Keratinocyte (primary cell): ENCODE results near the gene HDAC7. TPM values are rescaled to one million over a fixed set of nuclear protein-coding genes. Genes with fewer than 3 reads are reported as not detected.

ENCODE experiments used
- DNase-seq: peaks from one replicate; pipeline ENCODE4 v3.0.0-alpha.2; 2011; ENCODE audit warnings: low read depth, missing footprints, low spot score
- FAIRE-seq: peaks from 2 replicates; lab custom pipeline; 2011; peaks lifted over from hg19 to GRCh38; lab: Jason Lieb, UNC
- H2AFZ ChIP-seq: 2 replicates; pipeline ENCODE4 v1.6.0; 2012; ENCODE audit warnings: low read length, control low read depth, inconsistent platforms; ENCODE audit not compliant: control insufficient read depth
- H3K27ac ChIP-seq: 2 replicates; pipeline ENCODE4 v1.5.1; 2011; ENCODE audit warnings: low read length; ENCODE audit not compliant: control insufficient read depth, insufficient read depth
- H3K27me3 ChIP-seq: 3 replicates; pipeline ENCODE4 v1.6.0; 2011; ENCODE audit warnings: low read length; ENCODE audit not compliant: control insufficient read depth, insufficient read depth; ENCODE audit errors: extremely low read depth
- H3K36me3 ChIP-seq, 2 experiments: 2 replicates in 1 of 2; 3 replicates in 1 of 2; pipeline ENCODE4 v1.5.1; 2011; ENCODE audit warnings: low read length in 2 of 2, mild to moderate bottlenecking in 1 of 2; ENCODE audit not compliant: control insufficient read depth in 2 of 2, insufficient read depth in 2 of 2; ENCODE audit errors: extremely low read depth in 1 of 2
- H3K4me1 ChIP-seq: 3 replicates; pipeline ENCODE4 v1.5.1; 2011; ENCODE audit warnings: low read length; ENCODE audit not compliant: control insufficient read depth, insufficient read depth; ENCODE audit errors: extremely low read depth
- H3K4me2 ChIP-seq: 3 replicates; pipeline ENCODE4 v1.6.0; 2011; ENCODE audit warnings: low read depth, low read length; ENCODE audit not compliant: control insufficient read depth, insufficient read depth; ENCODE audit errors: extremely low read depth
- H3K4me3 ChIP-seq, 3 experiments: fragments of 200-600 bp in 1 of 3; sonication (generic) in 1 of 3; 2 replicates in 2 of 3; 3 replicates in 1 of 3; pipeline ENCODE4 v1.5.1; 2011 to 2016; ENCODE audit warnings: low read length in 3 of 3, mild to moderate bottlenecking in 3 of 3, control low read depth in 2 of 3, inconsistent platforms in 1 of 3, low read depth in 1 of 3, mixed read lengths in 1 of 3, mixed run types in 1 of 3, moderate library complexity in 1 of 3; ENCODE audit not compliant: control insufficient read depth in 2 of 3, insufficient read depth in 2 of 3; ENCODE audit errors: extremely low read depth in 1 of 3
- H3K79me2 ChIP-seq: 2 replicates; pipeline ENCODE4 v1.6.0; 2012; ENCODE audit warnings: low read length; ENCODE audit not compliant: control insufficient read depth, insufficient read depth
- H3K9ac ChIP-seq: 3 replicates; pipeline ENCODE4 v1.6.0; 2011; ENCODE audit warnings: low read length; ENCODE audit not compliant: control insufficient read depth, insufficient read depth; ENCODE audit errors: extremely low read depth
- H3K9me1 ChIP-seq: 3 replicates; pipeline ENCODE4 v1.6.0; 2011; ENCODE audit warnings: low read length; ENCODE audit not compliant: control insufficient read depth, insufficient read depth; ENCODE audit errors: extremely low read depth
- H3K9me3 ChIP-seq: 2 replicates; pipeline ENCODE4 v1.5.1; 2012; ENCODE audit warnings: low read depth, low read length; ENCODE audit not compliant: control insufficient read depth
- H4K20me1 ChIP-seq: 3 replicates; pipeline ENCODE4 v1.6.0; 2011; ENCODE audit warnings: low read length; ENCODE audit not compliant: control insufficient read depth, insufficient read depth; ENCODE audit errors: extremely low read depth
- CTCF ChIP-seq, 3 experiments: IDR thresholded peaks in 1 of 3; conservative IDR thresholded peaks in 1 of 3; optimal IDR thresholded peaks in 1 of 3; 2 replicates in 2 of 3; 3 replicates in 1 of 3; pipeline versions ENCODE3 to v1.5.1; 2011; ENCODE audit warnings: low read length in 3 of 3, mild to moderate bottlenecking in 3 of 3, moderate library complexity in 2 of 3, control low read depth in 1 of 3, inconsistent platforms in 1 of 3; ENCODE audit not compliant: insufficient read depth in 2 of 3; ENCODE audit errors: extremely low read depth in 1 of 3
- EZH2 ChIP-seq: IDR thresholded peaks from one replicate; pipeline ENCODE4 v1.6.1; 2012; ENCODE audit warnings: inconsistent platforms, mild to moderate bottlenecking, low read length, moderate library complexity
- dilution Hi-C: fragments of 300-500 bp; cut with MboI; formaldehyde crosslinking; loops from one replicate; pipeline ENCODE4 v1.7.0; 2020; ENCODE audit warnings: low sequenced_read_pairs; ENCODE audit not compliant: extremely low pct_ligation_motif_present
- polyA plus RNA-seq, 5 experiments: library from polyadenylated mRNA; depleted of rRNA in 3 of 5; stranded (reverse) in 3 of 5; stranded (forward) in 1 of 5; unstranded in 1 of 5; fragments of >200 nt; gene quantifications; 1 replicate in 1 of 5; 2 replicates in 3 of 5; 3 replicates in 1 of 5; pipeline versions ENCODE4 v1.2.1 to v1.2.3, GENCODE V29; 2011 to 2012; ENCODE audit warnings: missing spikeins in 2 of 5, low read depth in 1 of 5, low replicate concordance in 1 of 5

Gene HDAC7
- polyA plus RNA-seq, 1 donor (not counting 4 experiments of a cell fraction or from before 2014, with no cell fraction given) = 17.0 TPM

GRCh38 chr12:47802312-47802711 is 17.4 kb downstream of the HDAC7 start:
- Histone ChIP-seq H3K4me1 (no peaks in the 10 kb centered on the region), H2AFZ (no peak overlapping the region), H3K27ac (no peak overlapping the region), H3K4me3 (no peak overlapping the region), H3K36me3 (peaks cover 38% of the 10 kb centered on the region in 2 experiments), H3K9me1 (peaks cover 3% of the 10 kb centered on the region), H3K9me3 (no peaks in the 10 kb centered on the region), H3K9ac (no peak overlapping the region), H3K4me2 (no peak overlapping the region), H3K79me2 (peaks cover 87% of the 10 kb centered on the region), H3K27me3 (no peaks in the 10 kb centered on the region), H4K20me1 (peaks cover 34% of the 10 kb centered on the region)
- DNase-seq (no peak), FAIRE-seq (no peak)
- dilution Hi-C loops = no loop called here
- TF ChIP-seq EZH2 = no peak
- peak; percentile 7 to 28 (median 19) for TF ChIP-seq CTCF (optimal IDR thresholded peaks at IDR 0.05 in 1 of 3, IDR thresholded peaks at IDR 0.05 in 1 of 3, conservative IDR thresholded peaks at IDR 0.05 in 1 of 3; ENCODE audit: extremely low read depth in 1 of 3, insufficient read depth in 2 of 3, low read length in 3 of 3)

GRCh38 chr12:47801904-47802246 is 17.8 kb downstream of the HDAC7 start:
- Histone ChIP-seq H3K4me1 (no peaks in the 10 kb centered on the region), H2AFZ (no peak overlapping the region), H3K9ac (no peak overlapping the region), H3K4me3 (no peak overlapping the region), H3K36me3 (peaks cover 38 to 40% of the 10 kb centered on the region in 2 experiments), H3K9me1 (peaks cover 2% of the 10 kb centered on the region), H4K20me1 (peaks cover 32% of the 10 kb centered on the region), H3K4me2 (no peak overlapping the region), H3K27me3 (no peaks in the 10 kb centered on the region), H3K27ac (no peak overlapping the region), H3K79me2 (peaks cover 83% of the 10 kb centered on the region), H3K9me3 (no peaks in the 10 kb centered on the region)
- no peak for TF ChIP-seq CTCF (optimal IDR thresholded peaks at IDR 0.05 in 1 of 3, IDR thresholded peaks at IDR 0.05 in 1 of 3, conservative IDR thresholded peaks at IDR 0.05 in 1 of 3; ENCODE audit: extremely low read depth in 1 of 3, insufficient read depth in 2 of 3, low read length in 3 of 3)
- TF ChIP-seq EZH2 = no peak
- dilution Hi-C loops = no loop called here
- DNase-seq (no peak), FAIRE-seq (no peak)
